NCI-H446 treated with DMSO at 0.1 percent for 48 hours (cell line): ENCODE data around the gene OSMR.

Source experiments
- DNase-seq: peaks from one replicate; lab custom pipeline; 2025; lab: John Stamatoyannopoulos, UW

The OSMR gene

GRCh38 chr5:38845526-38846378, at the start of gene OSMR:
Gene OSMR (plus strand): TSS chr5:38846012. CDS start chr5:38869045, 23,033 bp downstream.
- DNase-seq: no peak

GRCh38 chr5:38796742-38797108, 49.1 kb upstream of the OSMR start:
- DNase-seq: no peak

GRCh38 chr5:38797838-38798237, 48.0 kb upstream of the OSMR start:
- DNase-seq: no peak

- DNase-seq: no peak
Measured at GRCh38 chr5:38799556-38800377, 46.0 kb upstream of the OSMR start.

GRCh38 chr5:38800515-38800914, 45.3 kb upstream of the OSMR start:
- no peak for DNase-seq

GRCh38 chr5:38802125-38802524, 43.7 kb upstream of the OSMR start:
- no peak for DNase-seq

- DNase-seq: no peak
Measured at GRCh38 chr5:38803246-38803645, 42.6 kb upstream of the OSMR start.

GRCh38 chr5:38806775-38807258, 39.0 kb upstream of the OSMR start:
- no peak for DNase-seq

- DNase-seq: no peak
Measured at GRCh38 chr5:38807570-38808483, 38.0 kb upstream of the OSMR start.

GRCh38 chr5:38808666-38809343, 37.0 kb upstream of the OSMR start:
- DNase-seq: no peak

- peak; percentile 62 for DNase-seq
Measured at GRCh38 chr5:38809388-38810359, 36.1 kb upstream of the OSMR start.

GRCh38 chr5:38814879-38815278, 30.9 kb upstream of the OSMR start:
- DNase-seq: no peak

- DNase-seq: no peak
Measured at GRCh38 chr5:38816083-38817030, 29.5 kb upstream of the OSMR start.

- DNase-seq: no peak
Measured at GRCh38 chr5:38821679-38822078, 24.1 kb upstream of the OSMR start.

GRCh38 chr5:38823503-38823902, 22.3 kb upstream of the OSMR start:
- DNase-seq: no peak

GRCh38 chr5:38824821-38825220, 21.0 kb upstream of the OSMR start:
- DNase-seq: no peak

GRCh38 chr5:38825494-38825893, 20.3 kb upstream of the OSMR start:
- no peak for DNase-seq

- no peak for DNase-seq
Measured at GRCh38 chr5:38827525-38827924, 18.3 kb upstream of the OSMR start.

GRCh38 chr5:38830521-38831051, 15.2 kb upstream of the OSMR start:
- no peak for DNase-seq
